Mesothelial cell of epicardium (in vitro differentiated cells): Measurements from ENCODE around the gene TOP1. TPM values are rescaled to one million over a fixed set of nuclear protein-coding genes. Genes with fewer than 3 reads are reported as not detected.
A peak's percentile ranks its signal among the peaks of the same experiment; 100 is the strongest.

ENCODE experiments used
- DNase-seq, 2 experiments: peaks; one replicate each; pipeline ENCODE4 v3.0.0; 2021; ENCODE audit warnings: low spot score in 2 of 2; ENCODE audit not compliant: unreplicated experiment in 2 of 2
- H3K27ac Mint-ChIP-seq: 2 replicates; pipeline ENCODE4 v1.8.0; 2021; ENCODE audit warnings: mixed read lengths
- H3K27me3 Mint-ChIP-seq: 2 replicates; pipeline ENCODE4 v1.8.0; 2021; ENCODE audit warnings: low read depth, mixed read lengths
- H3K36me3 Mint-ChIP-seq: 2 replicates; pipeline ENCODE4 v1.8.0; 2021; ENCODE audit warnings: mixed read lengths
- H3K4me1 Mint-ChIP-seq: 2 replicates; pipeline ENCODE4 v1.8.0; 2021; ENCODE audit warnings: mixed read lengths
- H3K4me3 Mint-ChIP-seq: 2 replicates; pipeline ENCODE4 v1.8.0; 2021; ENCODE audit warnings: mild to moderate bottlenecking, moderate library complexity, mixed read lengths
- H3K9me3 Mint-ChIP-seq: 2 replicates; pipeline ENCODE4 v1.8.0; 2021; ENCODE audit warnings: mixed read lengths
- total RNA-seq: library from RNA; stranded (reverse); gene quantifications from 3 replicates; pipeline ENCODE4 v1.2.1, GENCODE V29; 2021
- TF ChIP-seq, protein P1 (sequence below): fragments of 200-600 bp; sonication (generic); IDR thresholded peaks from one replicate; pipeline ENCODE4 v1.5.0; 2021; ENCODE audit warnings: antibody characterized with exemption; ENCODE audit not compliant: unreplicated experiment

TOP1 gene
- total RNA-seq, 1 donor from 2014 or later: 76.7 TPM

DNA sequence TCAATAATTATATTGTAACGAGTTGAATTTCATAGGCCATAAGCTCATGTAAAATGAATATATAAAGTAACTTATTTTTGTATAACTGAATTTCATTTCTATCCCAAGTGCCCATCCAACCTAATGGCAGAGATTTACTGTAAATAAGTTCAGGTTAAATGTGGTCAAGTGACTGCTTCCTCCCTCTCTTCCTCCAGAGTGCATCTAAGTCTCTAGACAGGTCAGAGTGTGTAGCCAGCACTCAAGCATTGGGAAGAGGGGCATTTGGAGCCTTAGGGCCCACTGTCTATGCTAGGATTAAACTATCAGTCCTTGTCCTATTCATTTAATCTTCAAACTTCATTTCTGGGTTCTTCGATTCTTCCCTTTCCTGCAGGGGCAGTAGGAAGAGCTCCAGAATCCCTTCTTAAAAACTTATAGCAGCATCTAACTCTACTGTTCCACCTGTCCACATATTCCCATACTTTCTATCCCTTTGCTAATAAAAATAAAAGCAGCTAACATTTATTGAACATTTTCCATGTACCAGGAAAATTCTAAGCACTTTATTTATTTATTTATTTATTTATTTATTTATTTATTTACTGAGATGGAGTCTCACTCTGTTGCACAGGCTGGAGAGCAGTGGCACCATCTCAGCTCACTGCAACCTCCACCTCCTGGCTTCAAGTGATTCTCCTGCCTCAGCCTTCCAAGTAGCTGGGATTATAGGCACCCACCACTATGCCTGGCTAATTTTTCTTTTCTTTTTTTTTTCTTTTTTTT is 36.1 kb upstream of the TOP1 start:
- no peaks in the 10 kb centered on the region for H3K27me3 Mint-ChIP-seq
- no peaks in the 10 kb centered on the region for H3K9me3 Mint-ChIP-seq
- H3K4me3 Mint-ChIP-seq: no peak overlapping the region
- TF ChIP-seq, protein P1, sequence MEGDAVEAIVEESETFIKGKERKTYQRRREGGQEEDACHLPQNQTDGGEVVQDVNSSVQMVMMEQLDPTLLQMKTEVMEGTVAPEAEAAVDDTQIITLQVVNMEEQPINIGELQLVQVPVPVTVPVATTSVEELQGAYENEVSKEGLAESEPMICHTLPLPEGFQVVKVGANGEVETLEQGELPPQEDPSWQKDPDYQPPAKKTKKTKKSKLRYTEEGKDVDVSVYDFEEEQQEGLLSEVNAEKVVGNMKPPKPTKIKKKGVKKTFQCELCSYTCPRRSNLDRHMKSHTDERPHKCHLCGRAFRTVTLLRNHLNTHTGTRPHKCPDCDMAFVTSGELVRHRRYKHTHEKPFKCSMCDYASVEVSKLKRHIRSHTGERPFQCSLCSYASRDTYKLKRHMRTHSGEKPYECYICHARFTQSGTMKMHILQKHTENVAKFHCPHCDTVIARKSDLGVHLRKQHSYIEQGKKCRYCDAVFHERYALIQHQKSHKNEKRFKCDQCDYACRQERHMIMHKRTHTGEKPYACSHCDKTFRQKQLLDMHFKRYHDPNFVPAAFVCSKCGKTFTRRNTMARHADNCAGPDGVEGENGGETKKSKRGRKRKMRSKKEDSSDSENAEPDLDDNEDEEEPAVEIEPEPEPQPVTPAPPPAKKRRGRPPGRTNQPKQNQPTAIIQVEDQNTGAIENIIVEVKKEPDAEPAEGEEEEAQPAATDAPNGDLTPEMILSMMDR: no peak
- H3K36me3 Mint-ChIP-seq: no peaks in the 10 kb centered on the region
- H3K4me1 Mint-ChIP-seq: peaks cover 14% of the 10 kb centered on the region
- no peak for DNase-seq
- H3K27ac Mint-ChIP-seq: no peak overlapping the region

DNA sequence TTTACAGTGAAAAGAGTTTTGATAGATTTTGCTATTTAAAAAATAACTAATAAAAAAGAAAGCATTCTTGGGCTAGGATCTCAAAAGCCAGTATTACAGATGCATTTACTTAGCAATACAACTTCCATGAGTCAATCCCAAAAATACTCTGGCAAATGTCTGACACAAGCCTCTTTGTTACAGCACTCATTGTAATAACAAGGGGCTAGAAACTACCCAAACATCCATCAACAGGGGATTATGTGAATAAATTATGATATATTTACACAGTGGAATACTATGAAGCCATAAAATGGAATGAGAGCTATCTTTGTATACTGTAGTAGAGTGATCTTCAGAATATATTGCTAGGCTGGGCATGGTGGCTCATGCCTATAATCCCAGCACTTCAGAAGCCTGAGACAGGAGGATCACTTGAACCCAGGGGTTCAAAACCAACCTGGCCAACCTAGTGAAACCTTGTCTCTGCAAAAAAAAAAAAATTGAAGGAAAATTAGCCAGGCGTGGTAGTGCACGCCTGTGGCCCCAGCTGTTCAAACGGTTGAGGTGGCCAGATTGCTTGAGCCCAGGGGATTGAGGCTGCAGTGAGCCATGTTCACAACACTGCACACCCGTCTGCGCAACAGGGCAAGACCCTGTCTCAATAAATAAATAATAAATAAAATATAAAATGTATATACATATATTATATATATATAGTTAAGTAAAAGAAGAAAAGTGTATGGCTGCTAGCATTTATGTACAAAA is 34.7 kb upstream of the TOP1 start:
- H3K36me3 Mint-ChIP-seq: no peaks in the 10 kb centered on the region
- no peaks in the 10 kb centered on the region for H3K27me3 Mint-ChIP-seq
- no peaks in the 10 kb centered on the region for H3K9me3 Mint-ChIP-seq
- H3K4me3 Mint-ChIP-seq: no peak overlapping the region
- no peak for DNase-seq
- TF ChIP-seq, protein P1: no peak
- H3K4me1 Mint-ChIP-seq: peaks cover 15% of the 10 kb centered on the region
- no peak overlapping the region for H3K27ac Mint-ChIP-seq

DNA sequence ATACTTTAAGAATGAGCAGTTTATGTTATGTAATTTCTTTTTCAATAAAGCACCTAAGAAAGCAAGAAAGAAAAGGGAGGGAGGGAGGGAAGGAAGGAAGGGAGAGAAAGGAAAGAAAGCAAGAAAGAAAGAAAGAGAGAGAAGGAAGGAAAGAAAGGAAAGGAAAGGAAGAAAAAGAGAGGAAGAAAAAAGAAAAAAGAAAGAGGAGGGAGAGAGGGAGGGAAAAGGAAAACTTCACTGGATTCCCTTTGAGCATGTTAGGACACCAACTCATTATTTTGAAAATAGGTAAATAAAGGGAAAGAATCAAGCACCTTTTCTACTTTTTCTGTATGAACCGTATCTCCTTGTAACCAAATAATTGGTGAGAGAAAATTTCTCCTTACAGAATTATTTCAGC is 32.3 kb upstream of the TOP1 start:
- DNase-seq: no peak
- no peak overlapping the region for H3K4me3 Mint-ChIP-seq
- TF ChIP-seq, protein P1: no peak
- no peaks in the 10 kb centered on the region for H3K36me3 Mint-ChIP-seq
- no peaks in the 10 kb centered on the region for H3K9me3 Mint-ChIP-seq
- peaks cover 10% of the 10 kb centered on the region for H3K4me1 Mint-ChIP-seq
- no peak overlapping the region for H3K27ac Mint-ChIP-seq
- no peaks in the 10 kb centered on the region for H3K27me3 Mint-ChIP-seq

DNA sequence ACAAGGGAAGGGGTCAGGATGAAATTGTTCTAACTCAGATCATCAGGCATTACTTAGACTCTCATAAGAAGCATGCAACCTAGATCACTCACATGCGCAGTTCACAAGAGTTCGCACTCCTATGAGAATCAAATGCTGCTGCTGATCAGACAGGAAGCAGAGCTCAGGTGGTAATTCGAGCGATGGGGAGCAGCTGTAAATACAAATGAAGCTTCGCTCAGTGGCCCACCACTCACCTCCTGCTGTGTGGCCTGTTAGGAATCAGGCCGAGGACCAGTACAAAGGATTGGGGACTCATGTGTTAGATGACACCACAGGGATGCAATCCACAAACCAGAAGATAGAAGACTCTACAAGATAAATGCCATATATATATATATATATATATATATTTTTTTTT is 31.5 kb upstream of the TOP1 start:
- TF ChIP-seq, protein P1: no peak
- DNase-seq: peak in 1 of 2 experiments; percentile 13
- H3K36me3 Mint-ChIP-seq: no peaks in the 10 kb centered on the region
- H3K4me1 Mint-ChIP-seq: peaks cover 10% of the 10 kb centered on the region
- H3K9me3 Mint-ChIP-seq: no peaks in the 10 kb centered on the region
- H3K27me3 Mint-ChIP-seq: no peaks in the 10 kb centered on the region
- no peak overlapping the region for H3K4me3 Mint-ChIP-seq
- no peak overlapping the region for H3K27ac Mint-ChIP-seq

DNA sequence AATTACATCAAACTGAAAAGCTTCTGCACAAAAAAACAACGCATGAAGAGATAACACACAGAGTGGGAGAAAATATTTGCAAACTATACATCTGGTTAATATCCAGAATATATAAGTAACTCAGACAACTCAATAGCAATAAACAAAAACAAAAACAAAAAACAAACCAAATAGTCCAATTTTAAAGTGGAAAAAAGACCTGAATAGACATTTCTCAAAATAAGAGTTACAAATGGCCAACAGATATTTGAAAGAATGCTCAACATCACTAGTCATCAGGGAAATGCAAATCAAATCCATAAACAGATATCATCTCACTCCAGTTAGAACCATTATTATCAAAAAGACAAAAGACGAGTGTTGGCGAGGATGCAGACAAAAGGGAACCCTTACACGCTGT is 28.8 kb upstream of the TOP1 start:
- no peaks in the 10 kb centered on the region for H3K27me3 Mint-ChIP-seq
- TF ChIP-seq, protein P1: no peak
- no peak overlapping the region for H3K4me3 Mint-ChIP-seq
- H3K27ac Mint-ChIP-seq: no peak overlapping the region
- H3K9me3 Mint-ChIP-seq: no peaks in the 10 kb centered on the region
- no peak for DNase-seq
- H3K4me1 Mint-ChIP-seq: peaks cover 20% of the 10 kb centered on the region
- no peaks in the 10 kb centered on the region for H3K36me3 Mint-ChIP-seq
